Stimulated activated CD8-positive, alpha-beta memory T cell treated with anti-CD3 and anti-CD28 coated beads, Interleukin-12 subunit alpha, Interleukin-12 subunit beta, amount 100 ng/mL, for 4 hours (primary cell): ENCODE measurements around the gene HSPA12A.
"Not testable (repeated sequence)": the region's sequence is repeated elsewhere in the genome, so short reads cannot be mapped to it uniquely, and the experiment has no call there.

Source experiments
- DNase-seq: peaks from one replicate; pipeline ENCODE4 v3.0.0-alpha.2; 2020; ENCODE audit warnings: low read depth

The HSPA12A gene

GRCh38 chr10:116715341-116715740, 27.0 kb downstream of the HSPA12A start:
- no peak for DNase-seq

GRCh38 chr10:116713846-116714245, 28.5 kb downstream of the HSPA12A start:
- DNase-seq, result no peak

GRCh38 chr10:116712989-116713543, 29.3 kb downstream of the HSPA12A start:
- no peak for DNase-seq

GRCh38 chr10:116712519-116712918, 29.8 kb downstream of the HSPA12A start:
- no peak for DNase-seq

GRCh38 chr10:116711803-116712202, 30.6 kb downstream of the HSPA12A start:
- DNase-seq, result not testable (repeated sequence)

GRCh38 chr10:116710076-116710475, 32.3 kb downstream of the HSPA12A start:
- DNase-seq, result no peak

GRCh38 chr10:116708877-116709276, 33.5 kb downstream of the HSPA12A start:
- no peak for DNase-seq

GRCh38 chr10:116708391-116708821, 34.0 kb downstream of the HSPA12A start:
- no peak for DNase-seq

- DNase-seq, result no peak
These were observed 34.4 kb downstream of the HSPA12A start for GRCh38 chr10:116707981-116708380.

GRCh38 chr10:116706281-116706680, 36.1 kb downstream of the HSPA12A start:
- DNase-seq, result no peak

GRCh38 chr10:116705498-116705897, 36.9 kb downstream of the HSPA12A start:
- no peak for DNase-seq

- no peak for DNase-seq
These were observed 37.4 kb downstream of the HSPA12A start for GRCh38 chr10:116704926-116705325.

- DNase-seq, result no peak
These were observed 40.2 kb downstream of the HSPA12A start for GRCh38 chr10:116702165-116702564.

- no peak for DNase-seq
These were observed 42.8 kb downstream of the HSPA12A start for GRCh38 chr10:116699471-116700150.

- DNase-seq, result no peak
These were observed 43.3 kb downstream of the HSPA12A start for GRCh38 chr10:116699049-116699448.

GRCh38 chr10:116698364-116698763, 44.0 kb downstream of the HSPA12A start:
- DNase-seq, result no peak

GRCh38 chr10:116697816-116698215, 44.5 kb downstream of the HSPA12A start:
- no peak for DNase-seq

- DNase-seq, result no peak
These were observed 45.4 kb downstream of the HSPA12A start for GRCh38 chr10:116696919-116697318.

GRCh38 chr10:116694927-116695268, 47.5 kb downstream of the HSPA12A start:
- no peak for DNase-seq

- no peak for DNase-seq
These were observed 48.0 kb downstream of the HSPA12A start for GRCh38 chr10:116694243-116694926.

- DNase-seq, result no peak
These were observed 50.1 kb downstream of the HSPA12A start for GRCh38 chr10:116692225-116692624.

GRCh38 chr10:116691635-116692034, 50.7 kb downstream of the HSPA12A start:
- DNase-seq, result no peak
